ENCODE results near the gene ARHGAP23.
"Not testable (repeated sequence)": the region's sequence is repeated elsewhere in the genome, so short reads cannot be mapped to it uniquely, and the experiment has no call there.

- not testable (repeated sequence) for TF ChIP-seq EZH2 (IDR thresholded peaks at IDR 0.05; ENCODE audit: borderline replicate concordance)
- TF ChIP-seq, protein P1, sequence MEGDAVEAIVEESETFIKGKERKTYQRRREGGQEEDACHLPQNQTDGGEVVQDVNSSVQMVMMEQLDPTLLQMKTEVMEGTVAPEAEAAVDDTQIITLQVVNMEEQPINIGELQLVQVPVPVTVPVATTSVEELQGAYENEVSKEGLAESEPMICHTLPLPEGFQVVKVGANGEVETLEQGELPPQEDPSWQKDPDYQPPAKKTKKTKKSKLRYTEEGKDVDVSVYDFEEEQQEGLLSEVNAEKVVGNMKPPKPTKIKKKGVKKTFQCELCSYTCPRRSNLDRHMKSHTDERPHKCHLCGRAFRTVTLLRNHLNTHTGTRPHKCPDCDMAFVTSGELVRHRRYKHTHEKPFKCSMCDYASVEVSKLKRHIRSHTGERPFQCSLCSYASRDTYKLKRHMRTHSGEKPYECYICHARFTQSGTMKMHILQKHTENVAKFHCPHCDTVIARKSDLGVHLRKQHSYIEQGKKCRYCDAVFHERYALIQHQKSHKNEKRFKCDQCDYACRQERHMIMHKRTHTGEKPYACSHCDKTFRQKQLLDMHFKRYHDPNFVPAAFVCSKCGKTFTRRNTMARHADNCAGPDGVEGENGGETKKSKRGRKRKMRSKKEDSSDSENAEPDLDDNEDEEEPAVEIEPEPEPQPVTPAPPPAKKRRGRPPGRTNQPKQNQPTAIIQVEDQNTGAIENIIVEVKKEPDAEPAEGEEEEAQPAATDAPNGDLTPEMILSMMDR (IDR thresholded peaks at IDR 0.05; ENCODE audit: poor library complexity) = not testable (repeated sequence)
Observed at GRCh38 chr17:38501718-38502117, 73.5 kb downstream of the ARHGAP23 start.

Data from hepatocyte (in vitro differentiated cells).